Stimulated activated CD8-positive, alpha-beta memory T cell treated with anti-CD3 and anti-CD28 coated beads, Interleukin-4, amount 100 ng/mL, for 48 hours (primary cell): ENCODE data around the gene SMAD3.
A peak's percentile ranks its signal among the peaks of the same experiment; 100 is the strongest.

Source experiments
- DNase-seq: peaks from one replicate; pipeline ENCODE4 v3.0.0-alpha.2; 2020

The SMAD3 gene

DNA sequence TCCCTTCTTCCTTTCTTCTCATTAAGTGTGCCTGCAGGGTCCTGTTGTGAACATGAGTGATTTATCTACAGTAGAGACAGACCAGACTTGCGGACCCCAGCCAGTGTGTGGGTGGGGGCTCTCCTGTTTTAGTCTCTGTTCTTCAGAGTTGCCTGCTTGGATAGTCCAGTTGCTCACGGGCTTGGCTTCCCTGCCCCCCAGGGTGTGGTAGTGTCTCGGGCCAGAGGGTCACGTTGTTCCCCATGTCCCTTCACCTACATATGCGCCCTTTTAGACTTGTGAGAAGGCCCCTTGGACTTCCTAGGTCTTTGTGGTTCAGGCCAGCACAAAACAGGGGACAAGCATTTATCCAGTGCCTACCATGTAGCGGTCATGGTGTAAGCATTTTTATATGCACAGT lies 103.3 kb downstream of the SMAD3 start:
- DNase-seq: no peak

- no peak for DNase-seq
Measured at GRCh38 chr15:67170143-67170925, 104.9 kb downstream of the SMAD3 start.

DNA sequence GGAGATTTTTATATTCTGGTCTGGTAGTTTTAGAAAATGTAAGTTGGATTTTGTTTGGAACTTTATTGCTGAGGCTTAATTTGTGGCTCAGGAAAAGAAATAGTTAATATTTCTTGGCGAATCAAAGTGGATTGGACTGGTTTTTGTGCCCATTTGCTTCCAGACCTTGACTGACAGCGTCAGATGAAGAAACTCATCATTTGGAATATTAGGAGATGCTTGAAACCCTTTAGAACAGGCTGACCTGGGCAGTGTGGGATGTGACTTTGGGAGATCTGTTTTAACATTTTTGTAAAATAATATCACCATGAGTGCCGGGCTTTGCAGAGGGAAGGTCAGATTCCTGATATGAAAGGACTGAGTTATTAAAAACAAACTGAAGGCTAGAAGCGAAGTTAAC lies 106.1 kb downstream of the SMAD3 start:
- DNase-seq: no peak

- DNase-seq: peak; percentile 63
Measured at GRCh38 chr15:67172172-67172571, 106.8 kb downstream of the SMAD3 start.

DNA sequence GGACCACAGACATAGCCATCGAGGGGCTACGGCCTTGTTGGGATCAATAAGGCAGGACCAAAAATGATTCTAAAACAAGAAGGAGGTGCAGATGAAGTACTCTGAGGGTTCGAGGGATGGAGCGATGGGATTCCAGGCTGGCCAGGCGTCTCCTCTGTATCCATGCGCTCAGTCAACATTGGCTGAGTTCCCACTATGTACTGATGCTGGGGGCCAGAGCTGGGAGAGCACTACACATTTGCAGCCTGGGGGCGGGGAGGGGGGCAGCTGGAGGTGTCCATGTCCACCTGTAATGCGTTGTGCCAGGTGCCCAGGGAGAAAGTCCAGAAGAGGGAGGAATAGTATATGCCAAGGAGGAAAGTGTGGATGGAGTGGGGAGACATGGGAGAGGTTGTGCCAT lies 107.6 kb downstream of the SMAD3 start:
- DNase-seq: no peak

DNA sequence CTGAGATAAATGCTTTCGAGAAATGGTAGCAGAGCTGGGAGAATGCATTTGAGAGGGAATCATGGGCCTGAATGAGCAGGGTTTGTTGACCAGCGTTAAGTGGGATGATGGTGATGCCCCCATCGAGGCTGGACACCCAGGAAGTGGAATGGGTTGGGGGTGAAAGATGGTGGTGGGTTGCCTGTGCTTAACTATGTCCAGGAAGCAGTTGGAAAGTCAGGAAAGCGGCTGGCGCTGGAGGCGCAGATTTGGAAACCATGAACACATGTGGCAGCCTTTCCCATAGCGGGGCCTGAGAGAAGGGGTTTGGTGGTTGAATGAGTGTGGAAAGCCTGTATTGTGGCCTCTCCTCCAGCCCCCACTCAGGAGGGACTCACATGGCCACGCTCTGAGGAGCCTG lies 108.4 kb downstream of the SMAD3 start:
- no peak for DNase-seq

- DNase-seq: no peak
Measured at GRCh38 chr15:67174446-67174845, 109.0 kb downstream of the SMAD3 start.

DNA sequence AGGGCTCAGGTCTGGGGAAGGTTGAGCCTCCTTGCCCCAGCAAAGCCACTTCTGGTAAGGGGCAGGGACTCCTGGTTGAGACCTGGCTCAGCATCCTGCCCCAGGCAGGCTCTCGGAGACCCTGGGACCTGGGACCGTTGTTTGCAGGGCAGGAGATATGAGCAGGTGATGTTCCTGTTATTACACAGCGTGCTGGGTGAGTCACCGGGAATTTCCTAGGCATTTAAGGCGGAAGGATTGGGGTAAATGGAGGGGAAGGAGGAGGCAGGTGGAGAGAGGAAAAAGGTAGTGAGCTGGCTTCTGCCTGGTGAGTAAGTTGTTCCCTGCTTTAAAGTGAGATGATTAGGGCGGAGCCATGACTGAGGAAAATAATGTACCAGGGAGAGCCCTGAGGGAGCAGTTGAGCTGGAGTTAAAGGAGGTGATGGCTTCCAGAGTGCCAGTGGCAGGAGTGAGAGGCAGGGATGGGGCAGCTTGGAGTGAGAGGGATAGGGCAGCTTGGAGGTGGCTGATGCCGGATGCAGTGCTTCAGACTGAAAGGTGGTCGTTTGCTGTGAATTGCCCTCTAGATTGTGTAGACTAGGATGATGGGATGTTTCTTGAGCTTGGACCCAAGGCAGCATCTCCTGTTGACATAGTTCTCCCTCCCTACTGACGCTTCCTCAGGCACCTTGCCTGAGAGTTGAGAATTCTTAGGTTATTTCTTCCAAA lies 109.6 kb downstream of the SMAD3 start:
- no peak for DNase-seq

GRCh38 chr15:67175643-67176071 lies 110.3 kb downstream of the SMAD3 start:
- DNase-seq: peak; percentile 39

DNA sequence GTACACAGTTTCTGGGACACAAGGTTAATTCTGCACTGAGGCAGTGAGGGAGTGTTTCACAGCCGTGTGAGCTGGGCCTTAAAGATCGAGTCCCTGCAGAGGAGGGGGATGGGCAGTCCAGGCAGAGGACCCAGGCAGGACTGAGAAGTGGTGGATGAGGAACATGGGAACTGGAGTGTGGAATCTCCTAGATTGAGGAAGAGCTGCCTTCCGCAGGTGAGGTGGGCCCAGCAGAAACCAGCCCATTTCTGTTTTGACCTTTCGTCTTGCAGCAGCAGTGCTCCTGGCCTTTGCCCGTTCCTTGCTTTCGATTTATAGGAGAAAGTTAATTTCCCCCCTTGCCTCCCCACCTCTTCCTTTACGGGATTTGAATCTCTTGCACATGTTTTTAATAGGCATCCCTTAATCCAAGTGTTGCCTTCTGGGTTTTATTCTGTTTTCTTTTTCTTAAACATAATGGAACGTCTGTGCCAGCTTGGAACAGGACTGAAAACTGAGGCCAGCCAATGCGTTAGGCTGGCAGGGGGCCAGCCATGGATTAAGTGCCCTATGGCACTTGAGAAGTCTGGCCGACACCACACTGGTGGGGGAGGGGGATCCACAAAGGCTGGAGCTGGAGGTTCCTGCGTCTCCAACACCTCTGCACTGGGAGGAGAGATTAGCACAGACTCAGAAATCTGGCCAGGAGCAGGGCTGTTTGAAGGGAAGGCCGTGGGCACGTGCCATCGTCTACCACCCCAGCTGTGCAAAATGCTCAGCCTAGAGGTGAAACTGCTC lies 111.0 kb downstream of the SMAD3 start:
- no peak for DNase-seq

GRCh38 chr15:67177752-67178151 lies 112.3 kb downstream of the SMAD3 start:
- no peak for DNase-seq

DNA sequence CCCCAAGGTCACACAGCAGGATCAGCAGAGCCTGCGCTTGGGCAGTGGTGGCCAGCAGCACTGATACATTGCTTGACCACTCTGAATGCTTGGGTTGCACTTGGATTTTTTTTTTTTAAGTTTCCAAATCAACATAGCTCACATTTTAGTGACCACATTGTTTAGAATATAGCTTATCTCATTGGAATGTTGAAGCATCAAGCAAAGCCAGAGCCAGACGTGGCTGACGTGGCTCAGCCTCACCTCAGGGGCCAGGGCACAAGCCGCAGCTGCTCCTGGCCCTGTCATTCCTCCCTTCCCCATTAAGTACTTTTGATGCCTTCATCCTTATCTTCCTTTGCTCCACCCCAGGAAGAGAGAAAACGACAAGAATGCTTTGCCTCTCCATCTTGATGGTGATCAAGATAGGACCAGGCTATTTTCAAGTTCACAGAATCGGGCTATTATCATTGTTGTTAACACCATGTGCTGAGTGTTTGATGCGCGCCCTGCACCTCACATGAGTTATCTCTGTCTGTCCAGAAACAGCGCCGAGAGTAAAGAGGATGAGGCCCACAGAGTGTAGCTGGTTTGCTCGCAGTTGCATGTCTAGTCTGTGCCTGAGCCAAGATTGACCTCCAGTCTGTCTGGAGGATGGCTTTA lies 113.3 kb downstream of the SMAD3 start:
- no peak for DNase-seq

GRCh38 chr15:67179411-67179995 lies 114.1 kb downstream of the SMAD3 start:
- DNase-seq: no peak

- no peak for DNase-seq
Measured at GRCh38 chr15:67180035-67180434, 114.6 kb downstream of the SMAD3 start.

DNA sequence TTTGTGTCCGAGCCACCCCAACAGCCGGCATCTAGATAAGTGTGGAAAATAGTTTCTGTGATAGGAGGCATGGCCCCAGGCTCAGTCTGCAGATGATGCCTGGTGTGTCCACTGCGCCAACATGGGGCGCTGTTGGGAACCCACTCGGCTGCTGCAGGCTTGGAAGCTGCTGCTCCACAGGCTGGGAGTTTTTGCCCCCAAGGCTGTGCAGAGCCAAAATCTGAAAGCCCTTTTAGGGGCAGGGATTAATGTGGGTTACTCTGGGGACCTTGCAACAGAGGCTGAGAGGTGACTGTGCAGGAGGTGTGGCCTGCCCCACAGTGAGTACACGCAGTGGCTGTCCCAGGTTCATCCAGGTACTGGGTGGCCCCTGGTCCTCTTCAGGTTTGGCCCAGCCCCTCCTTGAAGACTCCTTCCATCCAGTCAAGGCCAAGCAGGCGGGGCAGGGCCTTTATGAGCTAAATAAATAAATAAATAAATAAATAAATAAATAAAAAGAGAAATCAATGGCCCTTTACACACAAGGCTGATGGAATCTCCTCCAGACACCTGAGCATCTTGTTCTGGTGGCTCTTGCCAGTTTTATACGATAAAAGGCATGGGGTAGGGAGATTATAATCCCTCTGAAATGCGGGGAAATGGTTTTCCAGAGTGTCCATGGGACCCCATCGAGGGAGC lies 115.3 kb downstream of the SMAD3 start:
- DNase-seq: no peak

GRCh38 chr15:67181221-67181639 lies 115.8 kb downstream of the SMAD3 start:
- peak; percentile 19 for DNase-seq

DNA sequence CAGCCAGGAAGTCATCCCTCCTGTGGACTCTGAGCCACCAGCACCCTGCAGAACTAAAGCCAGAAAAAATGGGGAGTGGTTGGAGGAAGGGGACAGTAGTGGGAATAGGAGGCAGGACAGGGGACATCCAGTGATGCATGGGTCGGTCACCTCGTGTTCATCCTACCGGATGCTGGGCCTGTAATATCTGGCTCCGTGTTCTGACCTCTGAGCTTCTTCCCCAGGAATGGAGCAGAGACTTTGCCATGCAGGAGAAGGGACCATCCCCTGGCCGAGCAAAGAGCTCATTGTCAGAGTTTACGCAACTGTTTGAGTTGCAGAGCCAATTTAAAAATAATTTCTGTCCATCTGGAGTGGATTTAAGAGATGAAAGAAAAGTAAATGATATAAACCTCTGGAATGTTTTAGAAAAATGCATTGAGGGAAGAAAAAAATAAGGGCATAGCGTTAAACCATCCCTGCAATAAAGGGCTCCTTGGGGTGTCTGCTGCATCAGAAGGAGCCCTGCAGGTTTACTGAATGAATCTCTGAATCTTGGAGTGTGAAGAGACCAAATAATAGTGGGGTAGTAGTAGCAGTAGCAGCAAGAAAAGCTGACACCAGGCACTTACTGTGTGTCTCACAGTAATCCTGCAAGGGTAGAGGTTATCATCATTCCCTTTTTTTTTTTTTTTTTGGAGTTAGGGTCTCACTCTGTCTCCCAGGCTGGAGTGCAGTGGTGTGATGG lies 118.2 kb downstream of the SMAD3 start:
- DNase-seq: no peak

DNA sequence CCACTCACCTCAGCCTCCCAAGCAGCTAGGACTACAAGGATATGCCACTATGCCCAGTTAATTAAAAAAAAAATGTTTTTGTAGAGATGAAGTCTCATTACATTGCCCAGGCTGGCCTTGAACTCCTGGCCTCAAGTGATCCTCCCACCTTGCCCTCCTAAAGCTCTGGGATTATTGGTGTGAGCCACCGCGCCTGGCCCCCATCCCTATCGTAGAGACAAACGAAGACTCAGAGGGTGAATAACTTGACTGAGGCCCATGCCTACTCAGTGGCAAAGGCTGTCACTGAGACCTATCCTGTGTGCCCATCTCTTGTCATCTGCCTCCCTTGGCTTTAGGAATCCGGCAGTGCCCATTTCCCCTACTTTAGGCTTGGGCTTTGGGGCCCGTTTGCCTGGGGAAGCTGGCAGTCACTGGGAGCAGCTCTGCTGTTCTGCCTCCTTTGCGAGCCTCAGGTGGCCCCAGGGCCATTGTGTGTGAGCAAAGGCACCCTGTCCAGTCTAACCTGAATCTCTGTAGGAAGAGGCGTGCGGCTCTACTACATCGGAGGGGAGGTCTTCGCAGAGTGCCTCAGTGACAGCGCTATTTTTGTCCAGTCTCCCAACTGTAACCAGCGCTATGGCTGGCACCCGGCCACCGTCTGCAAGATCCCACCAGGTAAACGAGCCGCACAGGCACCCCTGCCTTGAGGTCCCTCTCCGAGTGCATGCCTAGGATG lies 119.0 kb downstream of the SMAD3 start:
- DNase-seq: peak; percentile 7

GRCh38 chr15:67185051-67185450 lies 119.6 kb downstream of the SMAD3 start:
- peak; percentile 12 for DNase-seq

DNA sequence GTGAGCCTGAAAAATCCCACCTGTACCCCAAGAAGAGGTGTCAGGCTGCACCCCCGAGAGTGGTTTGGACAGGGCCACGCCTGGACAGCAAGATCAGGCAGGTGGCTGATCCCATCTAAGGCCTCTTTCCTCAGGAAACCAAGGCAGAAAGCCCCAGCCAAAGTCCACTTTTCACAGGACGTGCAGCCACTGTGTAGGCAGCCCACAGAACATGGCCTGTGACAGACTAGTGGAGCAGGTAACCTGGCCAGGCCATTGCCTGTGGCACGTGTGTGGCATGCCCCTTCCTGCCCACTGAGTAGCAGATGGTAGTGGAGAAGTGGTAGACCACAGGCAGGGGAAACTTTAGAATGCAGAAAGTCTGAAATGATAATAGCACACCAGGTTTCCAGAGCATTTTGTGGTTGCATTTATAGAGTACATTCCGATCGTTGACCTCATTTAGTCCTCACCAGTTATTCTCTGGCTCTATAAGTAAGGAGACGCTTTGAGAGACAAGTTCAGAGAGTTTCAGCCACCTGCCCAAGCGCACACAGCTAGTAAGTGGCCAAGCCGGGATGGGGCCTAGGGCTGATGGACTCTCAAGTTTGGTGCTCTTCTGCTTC lies 120.3 kb downstream of the SMAD3 start:
- DNase-seq: peak; percentile 29
